Testis (tissue), 2 donors: Measurements from ENCODE around the gene HAPLN2.

Experiments
- POLR2A ChIP-seq: fragments of 450-650 bp; IDR thresholded peaks from one replicate; pipeline ENCODE4 v1.6.1; 2017; ENCODE audit warnings: antibody characterized with exemption, mild to moderate bottlenecking, moderate library complexity
- TF ChIP-seq, protein P1 (sequence below), 3 experiments: fragments of 450-650 bp in 2 of 3; fragments of 200-600 bp in 1 of 3; sonication (generic) in 1 of 3; IDR thresholded peaks; one replicate each; pipeline ENCODE4 v1.5.1; 2016 to 2019; ENCODE audit warnings: antibody characterized with exemption in 3 of 3, mild to moderate bottlenecking in 2 of 3, moderate library complexity in 1 of 3

DNA sequence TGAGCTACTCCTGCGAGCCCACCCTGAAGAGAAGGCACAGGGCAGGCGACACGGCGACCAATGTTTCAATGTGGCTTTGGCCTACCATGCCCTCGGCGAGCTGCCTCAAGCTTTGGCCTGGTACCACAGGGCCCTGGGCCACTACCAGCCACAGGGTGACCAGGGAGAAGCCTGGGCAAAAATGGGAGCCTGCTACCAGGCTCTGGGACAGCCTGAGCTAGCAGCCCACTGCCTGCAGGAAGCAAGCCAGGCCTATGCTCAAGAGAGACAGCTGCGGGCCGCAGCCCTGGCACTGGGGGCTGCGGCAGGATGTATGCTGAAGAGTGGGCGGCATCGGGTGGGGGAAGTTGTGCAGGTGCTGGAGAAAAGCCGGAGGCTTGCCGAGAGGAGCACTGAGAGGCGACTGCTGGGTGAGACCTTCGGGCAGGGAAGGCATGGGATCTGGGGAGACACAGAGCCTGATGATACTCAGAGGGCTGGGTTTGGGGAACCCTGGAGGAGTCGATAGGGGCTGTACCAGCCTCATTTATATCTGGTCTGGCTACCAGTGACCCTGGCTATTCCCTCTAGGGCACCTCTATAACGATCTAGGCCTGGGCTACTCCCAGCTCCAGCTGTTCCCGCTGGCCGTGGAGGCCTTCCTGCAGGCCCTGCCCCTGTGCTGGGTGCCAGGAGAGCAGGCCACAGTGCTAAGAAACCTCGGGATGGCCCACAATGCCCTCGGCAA, 37.4 kb upstream of the HAPLN2 start:
- TF ChIP-seq POLR2A: no peak
- TF ChIP-seq, protein P1, sequence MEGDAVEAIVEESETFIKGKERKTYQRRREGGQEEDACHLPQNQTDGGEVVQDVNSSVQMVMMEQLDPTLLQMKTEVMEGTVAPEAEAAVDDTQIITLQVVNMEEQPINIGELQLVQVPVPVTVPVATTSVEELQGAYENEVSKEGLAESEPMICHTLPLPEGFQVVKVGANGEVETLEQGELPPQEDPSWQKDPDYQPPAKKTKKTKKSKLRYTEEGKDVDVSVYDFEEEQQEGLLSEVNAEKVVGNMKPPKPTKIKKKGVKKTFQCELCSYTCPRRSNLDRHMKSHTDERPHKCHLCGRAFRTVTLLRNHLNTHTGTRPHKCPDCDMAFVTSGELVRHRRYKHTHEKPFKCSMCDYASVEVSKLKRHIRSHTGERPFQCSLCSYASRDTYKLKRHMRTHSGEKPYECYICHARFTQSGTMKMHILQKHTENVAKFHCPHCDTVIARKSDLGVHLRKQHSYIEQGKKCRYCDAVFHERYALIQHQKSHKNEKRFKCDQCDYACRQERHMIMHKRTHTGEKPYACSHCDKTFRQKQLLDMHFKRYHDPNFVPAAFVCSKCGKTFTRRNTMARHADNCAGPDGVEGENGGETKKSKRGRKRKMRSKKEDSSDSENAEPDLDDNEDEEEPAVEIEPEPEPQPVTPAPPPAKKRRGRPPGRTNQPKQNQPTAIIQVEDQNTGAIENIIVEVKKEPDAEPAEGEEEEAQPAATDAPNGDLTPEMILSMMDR (IDR thresholded peaks at IDR 0.05): no peak
